ENCODE results near the gene STUB1. TPM values are rescaled to one million over a fixed set of nuclear protein-coding genes. Genes with fewer than 3 reads are reported as not detected.

The STUB1 gene
- total RNA-seq, 5 donors from 2014 or later (not counting 1 experiment from before 2014, with no cell fraction given) = 67.3 to 119 (median 114) TPM

- peaks cover 0 to 3% of the 10 kb centered on the region in 2 experiments for H3K27me3 ChIP-seq (replicated peaks in 1 of 2; ENCODE audit: control insufficient read depth in 2 of 2, extremely low read depth in 1 of 2, insufficient read depth in 2 of 2, low read length in 1 of 2)
- H3K27ac Mint-ChIP-seq = peak overlapping the region in 1 of 2 donors; percentile 58
- H3K4me3 ChIP-seq (ENCODE audit: control insufficient read depth in 1 of 2, extremely low read depth in 1 of 2, low read length in 1 of 2) = no peak overlapping the region
- no peaks in the 10 kb centered on the region for H3K9me3 ChIP-seq
- no peak overlapping the region for H3K27ac ChIP-seq (ENCODE audit: low read length)
- H3K36me3 ChIP-seq (ENCODE audit: control insufficient read depth in 2 of 2, extremely low read depth in 1 of 2, insufficient read depth in 1 of 2, low read length in 1 of 2) = peaks cover 14 to 39% of the 10 kb centered on the region in 2 donors
- POLR2A ChIA-PET = interaction anchor here in 1 of 2 donors (0.7 kb wide), 1 partner anchor 328 kb away, joined by 3 read pairs; no protein-coding TSS in a partner anchor
- CTCF ChIA-PET = no interaction called here
- peaks cover 3 to 26% of the 10 kb centered on the region in 2 experiments for H3K4me1 ChIP-seq (ENCODE audit: control insufficient read depth in 1 of 2, extremely low read depth in 1 of 2, insufficient read depth in 2 of 2, low read length in 2 of 2)
- peaks cover 0 to 12% (median 11%) of the 10 kb centered on the region in 3 donors for H3K4me1 Mint-ChIP-seq
- peaks cover 7% of the 10 kb centered on the region for H3K36me3 Mint-ChIP-seq
- no peaks in the 10 kb centered on the region for H3K27me3 Mint-ChIP-seq
- 96% methylated on average over 11 of the region's 13 CpGs for WGBS (ENCODE audit: insufficient coverage)
- ATAC-seq (replicated peaks in 1 of 4) = no peak
- H3K9me3 Mint-ChIP-seq = no peaks in the 10 kb centered on the region
- no peak for DNase-seq
- H3K4me3 Mint-ChIP-seq = peak overlapping the region; percentile 26 to 73 (median 64)
Measured at GRCh38 chr16:669666-670065, 10.5 kb upstream of the STUB1 start.

GRCh38 chr16:670485-671352 lies 9.5 kb upstream of the STUB1 start:
- peaks cover 3 to 35% of the 10 kb centered on the region in 2 experiments for H3K4me1 ChIP-seq (ENCODE audit: control insufficient read depth in 1 of 2, extremely low read depth in 1 of 2, insufficient read depth in 2 of 2, low read length in 2 of 2)
- H3K4me3 Mint-ChIP-seq = peak overlapping the region in 2 of 3 donors; percentile 64 to 73
- H3K27ac Mint-ChIP-seq = no peak overlapping the region
- H3K27me3 ChIP-seq (replicated peaks in 1 of 2; ENCODE audit: control insufficient read depth in 2 of 2, extremely low read depth in 1 of 2, insufficient read depth in 2 of 2, low read length in 1 of 2) = peaks cover 0 to 10% of the 10 kb centered on the region in 2 experiments
- peaks cover 7% of the 10 kb centered on the region for H3K36me3 Mint-ChIP-seq
- peaks cover 14 to 39% of the 10 kb centered on the region in 2 donors for H3K36me3 ChIP-seq (ENCODE audit: control insufficient read depth in 2 of 2, extremely low read depth in 1 of 2, insufficient read depth in 1 of 2, low read length in 1 of 2)
- POLR2A ChIA-PET = interaction anchor here in 1 of 2 donors (0.6 kb wide), 1 partner anchor 25 kb away, joined by 4 read pairs; no protein-coding TSS in a partner anchor
- no peak overlapping the region for H3K4me3 ChIP-seq (ENCODE audit: control insufficient read depth in 1 of 2, extremely low read depth in 1 of 2, low read length in 1 of 2)
- H3K4me1 Mint-ChIP-seq = peaks cover 0 to 19% (median 18%) of the 10 kb centered on the region in 3 donors
- DNase-seq (no peak), ATAC-seq (replicated peaks in 1 of 4) (no peak)
- CTCF ChIA-PET = interaction anchor here (0.5 to 0.6 kb wide), 2 partner anchors 29 to 436 kb away, joined by 3 to 5 read pairs; no protein-coding TSS in a partner anchor
- no peaks in the 10 kb centered on the region for H3K9me3 Mint-ChIP-seq
- WGBS (ENCODE audit: insufficient coverage) = 94% methylated on average over 42 of the region's 52 CpGs
- H3K27me3 Mint-ChIP-seq = peaks cover 0 to 6% of the 10 kb centered on the region in 2 donors
- no peak overlapping the region for H3K27ac ChIP-seq (ENCODE audit: low read length)
- no peaks in the 10 kb centered on the region for H3K9me3 ChIP-seq

GRCh38 chr16:671353-672131 lies 8.7 kb upstream of the STUB1 start:
- CTCF ChIA-PET = interaction anchor here (0.5 to 0.6 kb wide), 2 partner anchors 28 to 436 kb away, joined by 3 to 5 read pairs; no protein-coding TSS in a partner anchor
- Histone ChIP-seq H3K9me3 (no peaks in the 10 kb centered on the region), H3K36me3 (ENCODE audit: control insufficient read depth in 2 of 2, extremely low read depth in 1 of 2, insufficient read depth in 1 of 2, low read length in 1 of 2) (peaks cover 14 to 39% of the 10 kb centered on the region in 2 donors), H3K4me3 (ENCODE audit: control insufficient read depth in 1 of 2, extremely low read depth in 1 of 2, low read length in 1 of 2) (no peak overlapping the region), H3K27ac (ENCODE audit: low read length) (no peak overlapping the region), H3K27me3 (replicated peaks in 1 of 2; ENCODE audit: control insufficient read depth in 2 of 2, extremely low read depth in 1 of 2, insufficient read depth in 2 of 2, low read length in 1 of 2) (peaks cover 0 to 16% of the 10 kb centered on the region in 2 experiments), H3K4me1 (ENCODE audit: control insufficient read depth in 1 of 2, extremely low read depth in 1 of 2, insufficient read depth in 2 of 2, low read length in 2 of 2) (peaks cover 3 to 41% of the 10 kb centered on the region in 2 experiments)
- ATAC-seq (replicated peaks in 1 of 4) (no peak), DNase-seq (no peak)
- Mint-ChIP-seq H3K36me3 (peaks cover 7% of the 10 kb centered on the region), H3K4me3 (no peak overlapping the region), H3K27me3 (peaks cover 0 to 6% of the 10 kb centered on the region in 2 donors), H3K9me3 (no peaks in the 10 kb centered on the region), H3K27ac (no peak overlapping the region), H3K4me1 (peaks cover 0 to 20% (median 18%) of the 10 kb centered on the region in 3 donors)
- POLR2A ChIA-PET = interaction anchor here in 1 of 2 donors (0.6 kb wide), 1 partner anchor 26 kb away, joined by 4 read pairs; no protein-coding TSS in a partner anchor
- 91% methylated on average over 39 of the region's 40 CpGs for WGBS (ENCODE audit: insufficient coverage)

- Mint-ChIP-seq H3K9me3 (no peaks in the 10 kb centered on the region), H3K27ac (no peak overlapping the region), H3K4me1 (peaks cover 0 to 24% (median 21%) of the 10 kb centered on the region in 3 donors), H3K27me3 (peaks cover 0 to 6% of the 10 kb centered on the region in 2 donors), H3K4me3 (no peak overlapping the region), H3K36me3 (peaks cover 7% of the 10 kb centered on the region)
- POLR2A ChIA-PET = no interaction called here
- Histone ChIP-seq H3K4me3 (ENCODE audit: control insufficient read depth in 1 of 2, extremely low read depth in 1 of 2, low read length in 1 of 2) (no peak overlapping the region), H3K27ac (ENCODE audit: low read length) (no peak overlapping the region), H3K36me3 (ENCODE audit: control insufficient read depth in 2 of 2, extremely low read depth in 1 of 2, insufficient read depth in 1 of 2, low read length in 1 of 2) (peaks cover 14 to 39% of the 10 kb centered on the region in 2 donors), H3K4me1 (ENCODE audit: control insufficient read depth in 1 of 2, extremely low read depth in 1 of 2, insufficient read depth in 2 of 2, low read length in 2 of 2) (peaks cover 0 to 41% of the 10 kb centered on the region in 2 experiments), H3K9me3 (no peaks in the 10 kb centered on the region), H3K27me3 (replicated peaks in 1 of 2; ENCODE audit: control insufficient read depth in 2 of 2, extremely low read depth in 1 of 2, insufficient read depth in 2 of 2, low read length in 1 of 2) (peaks cover 0 to 24% of the 10 kb centered on the region in 2 experiments)
- 97% methylated on average over 16 of the region's 19 CpGs for WGBS (ENCODE audit: insufficient coverage)
- CTCF ChIA-PET = no interaction called here
- DNase-seq = no peak
- ATAC-seq (replicated peaks in 1 of 4) = no peak
Measured at GRCh38 chr16:672371-672770, 7.8 kb upstream of the STUB1 start.

DNA sequence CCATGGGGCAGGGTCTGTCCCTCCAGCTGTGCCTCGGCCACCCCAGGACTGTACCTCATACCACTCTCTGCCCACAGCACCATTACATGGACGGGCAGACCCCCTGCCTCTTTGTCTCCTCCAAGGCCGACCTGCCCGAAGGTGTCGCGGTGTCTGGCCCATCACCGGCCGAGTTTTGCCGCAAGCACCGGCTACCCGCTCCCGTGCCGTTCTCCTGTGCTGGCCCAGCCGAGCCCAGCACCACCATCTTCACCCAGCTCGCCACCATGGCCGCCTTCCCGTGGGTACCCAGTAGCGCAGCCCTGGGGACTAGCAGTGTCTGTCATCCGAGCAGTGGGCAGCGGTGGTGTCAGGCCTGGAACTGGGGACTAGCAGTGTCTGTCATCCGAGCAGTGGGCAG lies 7.4 kb upstream of the STUB1 start:
- POLR2A ChIA-PET = no interaction called here
- H3K4me3 Mint-ChIP-seq = peak overlapping the region in 1 of 3 donors; percentile 43
- H3K4me1 Mint-ChIP-seq = peaks cover 0 to 20% (median 17%) of the 10 kb centered on the region in 3 donors
- Histone ChIP-seq H3K9me3 (no peaks in the 10 kb centered on the region), H3K4me3 (ENCODE audit: control insufficient read depth in 1 of 2, extremely low read depth in 1 of 2, low read length in 1 of 2) (no peak overlapping the region), H3K36me3 (ENCODE audit: control insufficient read depth in 2 of 2, extremely low read depth in 1 of 2, insufficient read depth in 1 of 2, low read length in 1 of 2) (peaks cover 14 to 39% of the 10 kb centered on the region in 2 donors), H3K27ac (ENCODE audit: low read length) (no peak overlapping the region), H3K27me3 (replicated peaks in 1 of 2; ENCODE audit: control insufficient read depth in 2 of 2, extremely low read depth in 1 of 2, insufficient read depth in 2 of 2, low read length in 1 of 2) (peaks cover 0 to 25% of the 10 kb centered on the region in 2 experiments), H3K4me1 (ENCODE audit: control insufficient read depth in 1 of 2, extremely low read depth in 1 of 2, insufficient read depth in 2 of 2, low read length in 2 of 2) (peaks cover 0 to 41% of the 10 kb centered on the region in 2 experiments)
- H3K27ac Mint-ChIP-seq = no peak overlapping the region
- H3K9me3 Mint-ChIP-seq = no peaks in the 10 kb centered on the region
- DNase-seq = no peak
- H3K36me3 Mint-ChIP-seq = peaks cover 7% of the 10 kb centered on the region
- CTCF ChIA-PET = interaction anchor here in 1 of 2 donors (0.6 kb wide), 1 partner anchor 708 kb away, joined by 4 read pairs; no protein-coding TSS in a partner anchor
- no peak for ATAC-seq (replicated peaks in 1 of 4)
- H3K27me3 Mint-ChIP-seq = peaks cover 0 to 6% of the 10 kb centered on the region in 2 donors
- WGBS (ENCODE audit: insufficient coverage) = 94% methylated on average over 19 of the region's 21 CpGs
